ENCODE results near the gene IMMP2L.
"Not testable (repeated sequence)": the region's sequence is repeated elsewhere in the genome, so short reads cannot be mapped to it uniquely, and the experiment has no call there.

IMMP2L gene

GRCh38 chr7:110938165-110938564, 624.1 kb downstream of the IMMP2L start:
- DNase-seq (ENCODE audit: low read depth in 2 of 2), result no peak

- not testable (repeated sequence) for DNase-seq (ENCODE audit: low read depth in 2 of 2)
Measured at GRCh38 chr7:110936665-110937064, 625.6 kb downstream of the IMMP2L start.

- DNase-seq (ENCODE audit: low read depth in 2 of 2), result no peak
Measured at GRCh38 chr7:110929480-110930249, 632.6 kb downstream of the IMMP2L start.

GRCh38 chr7:110922906-110923305, 639.4 kb downstream of the IMMP2L start:
- no peak for DNase-seq (ENCODE audit: low read depth in 2 of 2)

GRCh38 chr7:110921595-110922151, 640.6 kb downstream of the IMMP2L start:
- no peak for DNase-seq (ENCODE audit: low read depth in 2 of 2)

GRCh38 chr7:110918949-110919548, 643.2 kb downstream of the IMMP2L start:
- DNase-seq (ENCODE audit: low read depth in 2 of 2), result no peak

- no peak for DNase-seq (ENCODE audit: low read depth in 2 of 2)
Measured at GRCh38 chr7:110914263-110914662, 648.0 kb downstream of the IMMP2L start.

GRCh38 chr7:110911632-110912031, 650.7 kb downstream of the IMMP2L start:
- no peak for DNase-seq (ENCODE audit: low read depth in 2 of 2)

- no peak for DNase-seq (ENCODE audit: low read depth in 2 of 2)
Measured at GRCh38 chr7:110909117-110909516, 653.2 kb downstream of the IMMP2L start.

- DNase-seq (ENCODE audit: low read depth in 2 of 2), result no peak
Measured at GRCh38 chr7:110905773-110906566, 656.3 kb downstream of the IMMP2L start.

- no peak for DNase-seq (ENCODE audit: low read depth in 2 of 2)
Measured at GRCh38 chr7:110898516-110898915, 663.8 kb downstream of the IMMP2L start.

GRCh38 chr7:110897538-110897937, 664.8 kb downstream of the IMMP2L start:
- DNase-seq (ENCODE audit: low read depth in 2 of 2), result no peak

GRCh38 chr7:110894111-110894510, 668.2 kb downstream of the IMMP2L start:
- DNase-seq (ENCODE audit: low read depth in 2 of 2), result no peak

GRCh38 chr7:110891197-110891596, 671.1 kb downstream of the IMMP2L start:
- DNase-seq (ENCODE audit: low read depth in 2 of 2), result no peak

- DNase-seq (ENCODE audit: low read depth in 2 of 2), result no peak
Measured at GRCh38 chr7:110890101-110890500, 672.2 kb downstream of the IMMP2L start.

- DNase-seq (ENCODE audit: low read depth in 2 of 2), result no peak
Measured at GRCh38 chr7:110889335-110889734, 673.0 kb downstream of the IMMP2L start.

- no peak for DNase-seq (ENCODE audit: low read depth in 2 of 2)
Measured at GRCh38 chr7:110888641-110889040, 673.7 kb downstream of the IMMP2L start.

GRCh38 chr7:110885474-110885873, 676.8 kb downstream of the IMMP2L start:
- DNase-seq (ENCODE audit: low read depth in 2 of 2), result no peak

GRCh38 chr7:110881721-110882120, 680.6 kb downstream of the IMMP2L start:
- DNase-seq (ENCODE audit: low read depth in 2 of 2), result no peak

- DNase-seq (ENCODE audit: low read depth in 2 of 2), result no peak
Measured at GRCh38 chr7:110880971-110881370, 681.3 kb downstream of the IMMP2L start.

GRCh38 chr7:110877016-110877415, 685.3 kb downstream of the IMMP2L start:
- no peak for DNase-seq (ENCODE audit: low read depth in 2 of 2)

- DNase-seq (ENCODE audit: low read depth in 2 of 2), result no peak
Measured at GRCh38 chr7:110875346-110875745, 686.9 kb downstream of the IMMP2L start.

All from stimulated activated CD8-positive, alpha-beta memory T cell treated with anti-CD3 and anti-CD28 coated beads, Interleukin-15, amount 100 ng/mL, for 4 hours (primary cell).